Measurements from ENCODE around the gene UTP25.
A peak's percentile ranks its signal among the peaks of the same experiment; 100 is the strongest.

Gene UTP25

GRCh38 chr1:209844695-209845407 is 17.1 kb downstream of the UTP25 start:
- H3K9ac ChIP-seq: no peak overlapping the region
- peaks cover 0 to 28% (median 0%) of the 10 kb centered on the region in 11 experiments; a peak in 5 of 22 replicates for H4K20me1 ChIP-seq
- peaks cover 80 to 99% (median 92%) of the 10 kb centered on the region in 11 experiments for H3K36me3 ChIP-seq
- no peak overlapping the region for H3K27ac ChIP-seq
- H3K27me3 ChIP-seq: no peaks in the 10 kb centered on the region
- H3K4me2 ChIP-seq: 0 out of 22 replicates have a peak overlapping the region, but pooled peaks of 1 of the 11 experiments have one; percentile 12
- no peaks in the 10 kb centered on the region for H3K9me3 ChIP-seq (replicated peaks in 1 of 11)
- peaks cover 20 to 45% (median 38%) of the 10 kb centered on the region in 10 experiments for H3K4me1 ChIP-seq
- TF ChIP-seq Cebpa-rat (IDR thresholded peaks at IDR 0.05): 0 out of 22 replicates have a peak, but pooled peaks of 1 of the 11 experiments have one; percentile 13
- H3K4me3 ChIP-seq: no peak overlapping the region

GRCh38 chr1:209845408-209845725 is 17.6 kb downstream of the UTP25 start:
- peaks cover 75 to 94% (median 86%) of the 10 kb centered on the region in 11 experiments for H3K36me3 ChIP-seq

GRCh38 chr1:209849388-209849787 is 21.6 kb downstream of the UTP25 start:
- Histone ChIP-seq H3K27me3 (no peaks in the 10 kb centered on the region), H3K36me3 (peaks cover 72 to 92% (median 82%) of the 10 kb centered on the region in 11 experiments), H3K4me2 (peak overlapping the region in 8 of 11 experiments; percentile 10 to 77 (median 60); a peak in 15 of 22 replicates), H4K20me1 (peaks cover 0 to 28% (median 0%) of the 10 kb centered on the region in 11 experiments; a peak in 5 of 22 replicates), H3K9me3 (replicated peaks in 1 of 11) (no peaks in the 10 kb centered on the region), H3K4me1 (peaks cover 30 to 75% (median 61%) of the 10 kb centered on the region in 10 experiments), H3K4me3 (no peak overlapping the region), H3K9ac (peak overlapping the region in 4 of 11 experiments; percentile 7 to 34 (median 26); a peak in 4 of 22 replicates), H3K27ac (peak overlapping the region in 5 of 11 experiments; percentile 18 to 58 (median 57); a peak in 8 of 22 replicates)
- no peak for TF ChIP-seq Cebpa-rat (IDR thresholded peaks at IDR 0.05)

More at GRCh38 chr1:209845408-209845725, 17.6 kb downstream of the UTP25 start:
- no peak overlapping the region for H3K9ac ChIP-seq
- H3K4me2 ChIP-seq: peak overlapping the region in 6 of 11 experiments; percentile 2 to 42 (median 13); a peak in 3 of 22 replicates
- H3K4me1 ChIP-seq: peaks cover 20 to 50% (median 42%) of the 10 kb centered on the region in 10 experiments
- no peak overlapping the region for H3K4me3 ChIP-seq
- no peaks in the 10 kb centered on the region for H3K27me3 ChIP-seq
- no peak overlapping the region for H3K27ac ChIP-seq
- H4K20me1 ChIP-seq: peaks cover 0 to 28% (median 0%) of the 10 kb centered on the region in 11 experiments; a peak in 5 of 22 replicates
- no peaks in the 10 kb centered on the region for H3K9me3 ChIP-seq (replicated peaks in 1 of 11)
- no peak for TF ChIP-seq Cebpa-rat (IDR thresholded peaks at IDR 0.05)

- no peak for TF ChIP-seq Cebpa-rat (IDR thresholded peaks at IDR 0.05)
- no peaks in the 10 kb centered on the region for H3K27me3 ChIP-seq
- peaks cover 0 to 20% (median 0%) of the 10 kb centered on the region in 11 experiments; a peak in 5 of 22 replicates for H4K20me1 ChIP-seq
- H3K4me2 ChIP-seq: peak overlapping the region; percentile 4 to 77 (median 48); a peak in 17 of 22 replicates
- H3K9ac ChIP-seq: peak overlapping the region in 3 of 11 experiments; percentile 12 to 28 (median 25); a peak in 4 of 22 replicates
- H3K9me3 ChIP-seq (replicated peaks in 1 of 11): no peaks in the 10 kb centered on the region
- peak overlapping the region in 6 of 11 experiments; percentile 28 to 58 (median 54); a peak in 9 of 22 replicates for H3K27ac ChIP-seq
- H3K4me1 ChIP-seq: peaks cover 35 to 82% (median 68%) of the 10 kb centered on the region in 10 experiments
- no peak overlapping the region for H3K4me3 ChIP-seq
- H3K36me3 ChIP-seq: peaks cover 65 to 88% (median 77%) of the 10 kb centered on the region in 11 experiments
These were observed 22.7 kb downstream of the UTP25 start for GRCh38 chr1:209850342-209850979.

- Histone ChIP-seq H3K9me3 (replicated peaks in 1 of 11) (peaks cover 0 to 13% (median 10%) of the 10 kb centered on the region in 11 experiments; a peak in 17 of 22 replicates), H3K36me3 (peaks cover 46 to 74% (median 55%) of the 10 kb centered on the region in 11 experiments)
These were observed 25.9 kb downstream of the UTP25 start for GRCh38 chr1:209853676-209854075.

GRCh38 chr1:209854196-209854595 is 26.4 kb downstream of the UTP25 start:
- H3K27me3 ChIP-seq: no peaks in the 10 kb centered on the region
- peaks cover 40 to 68% (median 49%) of the 10 kb centered on the region in 11 experiments for H3K36me3 ChIP-seq
- no peak overlapping the region for H3K4me3 ChIP-seq
- H3K4me1 ChIP-seq: peaks cover 33 to 54% (median 47%) of the 10 kb centered on the region in 10 experiments
- TF ChIP-seq Cebpa-rat (IDR thresholded peaks at IDR 0.05): no peak
- H4K20me1 ChIP-seq: peaks cover 0 to 9% (median 0%) of the 10 kb centered on the region in 11 experiments; a peak in 5 of 22 replicates
- H3K9me3 ChIP-seq (replicated peaks in 1 of 11): peaks cover 0 to 17% (median 14%) of the 10 kb centered on the region in 11 experiments; a peak in 17 of 22 replicates
- no peak overlapping the region; a peak in 1 of 22 replicates for H3K9ac ChIP-seq
- 0 out of 22 replicates have a peak overlapping the region, but pooled peaks of 1 of the 11 experiments have one; percentile 7 for H3K27ac ChIP-seq
- H3K4me2 ChIP-seq: peak overlapping the region; percentile 22 to 83 (median 51); a peak in 21 of 22 replicates

More at GRCh38 chr1:209853676-209854075, 25.9 kb downstream of the UTP25 start:
- no peak overlapping the region for H3K4me3 ChIP-seq
- peak overlapping the region in 6 of 11 experiments; percentile 11 to 83 (median 51); a peak in 6 of 22 replicates for H3K4me2 ChIP-seq
- no peak overlapping the region for H3K9ac ChIP-seq
- no peak for TF ChIP-seq Cebpa-rat (IDR thresholded peaks at IDR 0.05)
- no peaks in the 10 kb centered on the region for H3K27me3 ChIP-seq
- peaks cover 0 to 14% (median 0%) of the 10 kb centered on the region in 11 experiments; a peak in 5 of 22 replicates for H4K20me1 ChIP-seq
- peaks cover 34 to 59% (median 52%) of the 10 kb centered on the region in 10 experiments for H3K4me1 ChIP-seq
- H3K27ac ChIP-seq: no peak overlapping the region

- Histone ChIP-seq H3K27me3 (no peaks in the 10 kb centered on the region), H3K9ac (no peak overlapping the region), H3K4me2 (peak overlapping the region; percentile 22 to 83 (median 51); a peak in 21 of 22 replicates), H3K4me3 (no peak overlapping the region), H3K4me1 (peaks cover 25 to 46% (median 39%) of the 10 kb centered on the region in 10 experiments), H3K36me3 (peaks cover 38 to 62% (median 47%) of the 10 kb centered on the region in 11 experiments), H4K20me1 (peaks cover 0 to under 1% (median 0%) of the 10 kb centered on the region in 11 experiments; a peak in 1 of 22 replicates), H3K9me3 (replicated peaks in 1 of 11) (peaks cover 0 to 17% (median 14%) of the 10 kb centered on the region in 11 experiments; a peak in 17 of 22 replicates), H3K27ac (no peak overlapping the region; a peak in 1 of 22 replicates)
- TF ChIP-seq Cebpa-rat (IDR thresholded peaks at IDR 0.05): no peak
These were observed 27.2 kb downstream of the UTP25 start for GRCh38 chr1:209855006-209855405.

- H3K9ac ChIP-seq: no peak overlapping the region
- no peak for TF ChIP-seq Cebpa-rat (IDR thresholded peaks at IDR 0.05)
- H3K4me1 ChIP-seq: peaks cover 19 to 39% (median 33%) of the 10 kb centered on the region in 10 experiments
- H4K20me1 ChIP-seq: no peaks in the 10 kb centered on the region
- peaks cover 38 to 62% (median 47%) of the 10 kb centered on the region in 11 experiments for H3K36me3 ChIP-seq
- H3K4me2 ChIP-seq: peak overlapping the region in 8 of 11 experiments; percentile 14 to 83 (median 53); a peak in 11 of 22 replicates
- no peak overlapping the region; a peak in 1 of 22 replicates for H3K27ac ChIP-seq
- H3K9me3 ChIP-seq (replicated peaks in 1 of 11): peaks cover 0 to 17% (median 14%) of the 10 kb centered on the region in 11 experiments; a peak in 17 of 22 replicates
- H3K27me3 ChIP-seq: no peaks in the 10 kb centered on the region
- H3K4me3 ChIP-seq: no peak overlapping the region
These were observed 27.9 kb downstream of the UTP25 start for GRCh38 chr1:209855623-209856022.
